Dendritic cell treated with granulocyte-macrophage colony-stimulating factor and Interleukin-4, amounts not matched to agents 40 ng/mL and 50 ng/mL, for 4 days (primary cell): Measurements from ENCODE around the gene FBXO9.
"Not testable (repeated sequence)": the region's sequence is repeated elsewhere in the genome, so short reads cannot be mapped to it uniquely, and the experiment has no call there.

Experiments
- H3K27ac Mint-ChIP-seq: one replicate; pipeline ENCODE4 v1.8.0; 2022; ENCODE audit warnings: mild to moderate bottlenecking, mixed read lengths
- H3K27me3 Mint-ChIP-seq: one replicate; pipeline ENCODE4 v1.8.0; 2022; ENCODE audit warnings: mild to moderate bottlenecking, mixed read lengths
- H3K36me3 Mint-ChIP-seq: one replicate; pipeline ENCODE4 v1.8.0; 2022; ENCODE audit warnings: low read depth, mixed read lengths
- H3K4me1 Mint-ChIP-seq: one replicate; pipeline ENCODE4 v1.8.0; 2022; ENCODE audit warnings: low read depth, mixed read lengths
- H3K4me3 Mint-ChIP-seq: one replicate; pipeline ENCODE4 v1.8.0; 2022; ENCODE audit warnings: mild to moderate bottlenecking, moderate library complexity, mixed read lengths
- H3K9me3 Mint-ChIP-seq: one replicate; pipeline ENCODE4 v1.8.0; 2022; ENCODE audit warnings: mixed read lengths
- intact Hi-C: fragments of 100-400 bp; cut with micrococcal nuclease; formaldehyde crosslinking; loops from one replicate; pipeline ENCODE4 v1.15.0; 2022

The FBXO9 gene

DNA sequence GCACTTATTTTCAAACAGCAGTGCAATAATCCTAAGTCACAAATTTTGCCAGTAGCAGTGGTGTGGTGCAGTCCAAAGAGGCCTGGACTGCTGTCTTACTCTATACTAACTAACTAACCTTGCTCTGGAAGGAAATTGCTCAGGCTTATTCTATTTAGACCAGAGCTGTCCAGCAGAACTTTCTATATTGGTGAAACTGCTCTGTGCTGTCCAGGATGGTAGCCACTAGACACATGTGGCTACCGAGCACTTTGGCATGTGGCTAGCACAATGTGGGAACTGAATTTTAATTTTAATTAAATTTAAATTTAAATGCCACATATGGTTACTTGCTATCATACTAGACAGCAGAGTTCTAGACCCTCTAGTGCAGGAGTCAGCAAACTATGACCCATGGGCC lies 27.1 kb upstream of the FBXO9 start:
- Mint-ChIP-seq H3K4me1 (peaks cover 6% of the 10 kb centered on the region), H3K9me3 (no peaks in the 10 kb centered on the region), H3K4me3 (no peak overlapping the region), H3K27me3 (no peaks in the 10 kb centered on the region), H3K27ac (no peak overlapping the region), H3K36me3 (peaks cover 59% of the 10 kb centered on the region)
- intact Hi-C loops, result no loop called here

DNA sequence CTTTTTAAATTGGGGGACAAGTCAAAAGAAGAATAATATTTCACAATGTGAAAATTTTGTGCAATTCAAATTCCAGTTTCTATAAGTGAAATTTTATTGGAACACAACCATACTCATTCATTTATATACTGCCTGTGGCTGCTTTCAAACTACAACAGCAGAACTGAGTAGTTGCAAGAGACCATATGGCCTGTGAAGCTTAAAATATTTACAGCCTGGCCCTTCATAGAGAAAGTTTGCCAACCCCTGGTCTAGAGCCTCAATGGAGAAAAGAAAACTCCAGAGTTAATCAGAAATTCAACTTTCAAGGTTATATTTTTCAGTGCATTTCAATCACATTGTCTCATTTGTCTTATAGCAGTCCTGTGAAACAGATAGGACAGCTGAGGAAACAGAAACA lies 26.6 kb upstream of the FBXO9 start:
- H3K9me3 Mint-ChIP-seq, result no peaks in the 10 kb centered on the region
- H3K36me3 Mint-ChIP-seq, result peaks cover 55% of the 10 kb centered on the region
- H3K27me3 Mint-ChIP-seq, result no peaks in the 10 kb centered on the region
- peaks cover 6% of the 10 kb centered on the region for H3K4me1 Mint-ChIP-seq
- intact Hi-C loops, result no loop called here
- no peak overlapping the region for H3K4me3 Mint-ChIP-seq
- H3K27ac Mint-ChIP-seq, result no peak overlapping the region

DNA sequence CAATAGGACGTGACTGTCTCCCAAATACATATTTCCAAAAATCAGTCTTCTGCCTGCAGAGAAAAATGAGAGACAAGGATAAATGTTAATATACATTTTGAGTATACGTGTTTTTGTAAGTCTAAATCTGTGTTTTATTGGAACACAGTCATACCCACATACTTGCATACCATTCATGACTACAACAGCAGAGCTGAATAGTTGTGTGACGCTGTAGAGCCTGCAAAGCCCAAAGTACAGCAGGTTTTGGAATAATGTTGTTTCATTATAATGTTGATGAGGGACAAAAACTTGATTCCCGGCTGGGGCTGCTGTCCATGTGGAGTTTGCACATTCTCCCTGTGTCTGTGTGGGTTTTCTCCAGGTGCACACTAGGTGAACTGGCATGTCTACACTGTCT lies 23.8 kb upstream of the FBXO9 start:
- intact Hi-C loops, result no loop called here
- peaks cover 38% of the 10 kb centered on the region for H3K36me3 Mint-ChIP-seq
- H3K4me1 Mint-ChIP-seq, result no peaks in the 10 kb centered on the region
- H3K4me3 Mint-ChIP-seq, result no peak overlapping the region
- no peaks in the 10 kb centered on the region for H3K9me3 Mint-ChIP-seq
- H3K27ac Mint-ChIP-seq, result no peak overlapping the region
- no peaks in the 10 kb centered on the region for H3K27me3 Mint-ChIP-seq

DNA sequence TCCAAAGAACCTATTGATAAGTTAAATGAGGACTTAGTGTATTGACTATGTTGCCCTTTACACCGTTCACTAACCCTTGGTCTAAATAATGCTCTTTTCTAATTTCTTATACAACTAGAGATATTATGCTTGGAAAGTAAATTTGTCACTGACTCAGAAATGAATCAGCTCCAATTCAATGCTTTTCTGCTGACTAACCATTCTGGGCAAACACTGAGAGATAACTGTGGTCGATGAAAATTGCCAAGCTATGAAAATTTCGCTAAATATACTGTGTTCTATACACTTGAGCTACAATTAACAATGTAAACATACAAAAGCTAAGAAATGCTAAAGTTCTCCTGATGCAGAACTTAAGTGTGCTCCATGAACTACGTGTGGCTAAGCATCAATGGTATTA lies 23.1 kb upstream of the FBXO9 start:
- H3K27ac Mint-ChIP-seq, result no peak overlapping the region
- H3K4me3 Mint-ChIP-seq, result no peak overlapping the region

DNA sequence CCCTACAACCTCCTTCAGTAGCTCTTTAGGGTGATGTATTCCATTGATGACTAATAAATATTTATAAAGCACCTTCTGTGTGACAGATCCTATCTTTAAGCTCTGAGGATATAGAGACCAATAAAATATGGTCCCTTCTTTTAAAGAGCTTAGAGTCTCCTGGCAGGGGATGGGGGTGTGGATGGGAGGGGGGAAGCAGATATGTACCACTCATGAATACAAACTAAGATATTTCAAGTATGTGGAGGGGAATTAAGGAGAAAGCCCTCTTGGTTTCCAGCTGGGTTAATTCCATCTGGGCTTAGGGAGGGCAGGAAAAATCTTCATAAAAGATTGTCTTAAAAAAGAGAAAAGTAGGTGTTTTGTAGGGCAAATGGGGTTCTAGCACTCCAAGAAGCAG lies 21.6 kb upstream of the FBXO9 start:
- no peaks in the 10 kb centered on the region for H3K9me3 Mint-ChIP-seq
- peaks cover 28% of the 10 kb centered on the region for H3K36me3 Mint-ChIP-seq
- no peak overlapping the region for H3K4me3 Mint-ChIP-seq
- H3K27me3 Mint-ChIP-seq, result peaks cover 4% of the 10 kb centered on the region
- peaks cover 9% of the 10 kb centered on the region for H3K4me1 Mint-ChIP-seq
- intact Hi-C loops, result no loop called here
- no peak overlapping the region for H3K27ac Mint-ChIP-seq

More for the DNA sequence above, 23.1 kb upstream of the FBXO9 start:
- Mint-ChIP-seq H3K9me3 (no peaks in the 10 kb centered on the region), H3K4me1 (no peaks in the 10 kb centered on the region), H3K27me3 (peaks cover 4% of the 10 kb centered on the region), H3K36me3 (peaks cover 34% of the 10 kb centered on the region)
- intact Hi-C loops, result no loop called here

DNA sequence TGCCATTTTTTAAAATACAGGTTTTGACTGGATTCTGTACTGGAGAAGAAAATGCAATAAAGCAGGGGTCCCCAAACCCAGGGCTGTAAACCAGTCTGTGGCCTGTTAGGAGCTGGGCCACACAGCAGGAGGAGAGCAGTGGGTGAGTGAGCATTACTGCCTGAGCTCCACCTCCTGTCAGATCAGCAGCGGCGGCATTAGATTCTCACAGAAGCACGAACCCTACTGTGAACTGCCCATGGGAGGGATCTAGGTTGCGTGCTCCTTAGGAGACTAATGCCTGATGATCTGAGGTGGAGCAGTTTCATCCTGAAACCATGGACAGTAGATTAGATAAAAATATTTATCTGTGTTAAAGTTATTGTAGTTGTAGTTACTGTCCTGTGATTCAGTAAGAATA lies 21.1 kb upstream of the FBXO9 start:
- intact Hi-C loops, result no loop called here
- Mint-ChIP-seq H3K36me3 (peaks cover 23% of the 10 kb centered on the region), H3K9me3 (no peaks in the 10 kb centered on the region), H3K4me1 (peaks cover 14% of the 10 kb centered on the region), H3K27ac (no peak overlapping the region), H3K27me3 (peaks cover 4% of the 10 kb centered on the region), H3K4me3 (no peak overlapping the region)

DNA sequence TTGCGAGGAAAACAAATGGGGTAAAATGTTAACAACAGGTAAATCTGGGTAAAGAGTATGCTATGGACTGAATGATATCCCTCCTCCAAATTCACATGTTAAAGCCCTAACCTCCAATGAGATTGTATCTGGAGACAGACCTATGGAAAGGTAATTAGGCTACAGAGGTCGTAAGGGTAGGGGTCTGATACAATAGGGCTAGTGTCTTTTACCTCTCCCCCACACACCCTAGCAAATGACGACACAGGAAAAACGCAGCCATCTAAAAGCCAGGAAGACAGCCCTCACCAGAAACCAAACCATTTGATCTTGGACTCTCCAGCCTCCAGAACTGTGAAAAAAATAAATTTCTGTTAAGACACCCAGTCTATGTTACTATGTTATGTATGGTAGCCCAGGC lies 20.6 kb upstream of the FBXO9 start:
- peaks cover 18% of the 10 kb centered on the region for H3K36me3 Mint-ChIP-seq
- H3K4me3 Mint-ChIP-seq, result no peak overlapping the region
- no peaks in the 10 kb centered on the region for H3K9me3 Mint-ChIP-seq
- H3K27me3 Mint-ChIP-seq, result peaks cover 4% of the 10 kb centered on the region
- intact Hi-C loops, result no loop called here
- H3K27ac Mint-ChIP-seq, result no peak overlapping the region
- H3K4me1 Mint-ChIP-seq, result peaks cover 14% of the 10 kb centered on the region

DNA sequence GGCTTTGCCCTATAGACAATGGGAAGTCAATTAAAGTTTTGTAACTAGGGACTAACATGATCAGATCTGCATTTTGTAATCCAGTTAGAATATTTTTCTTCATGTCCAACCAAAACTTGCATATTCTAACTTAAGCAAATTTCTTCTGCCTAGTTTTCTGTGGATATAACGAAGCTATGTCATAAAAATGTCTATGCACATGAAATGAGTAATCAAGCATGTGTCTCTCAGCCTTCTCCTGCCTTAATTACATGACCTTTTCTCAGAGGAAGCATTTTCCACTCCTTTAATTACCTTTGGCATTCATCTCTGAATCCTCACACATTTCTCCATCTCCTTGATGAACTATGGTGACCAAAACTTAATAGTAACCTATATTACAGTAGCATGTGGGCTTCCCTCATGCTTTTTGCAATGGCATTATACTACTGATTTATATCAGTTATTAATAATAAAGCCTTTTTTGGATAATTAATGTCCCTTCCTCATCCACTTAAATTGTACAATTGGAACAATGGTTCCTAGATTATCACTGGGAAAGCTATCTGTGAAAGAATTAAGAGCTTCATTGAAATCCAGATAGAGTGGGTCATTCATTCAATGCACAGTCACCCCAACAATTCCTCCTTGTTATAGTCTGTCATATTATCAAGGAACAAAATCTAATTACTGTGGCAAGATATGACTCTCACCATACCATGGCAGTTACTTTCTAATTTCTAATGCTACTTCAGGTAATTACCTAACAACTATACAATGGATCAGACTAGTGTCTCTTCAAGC lies 19.1 kb upstream of the FBXO9 start:
- Mint-ChIP-seq H3K4me1 (peaks cover 14% of the 10 kb centered on the region), H3K4me3 (no peak overlapping the region), H3K9me3 (no peaks in the 10 kb centered on the region), H3K36me3 (peaks cover 4% of the 10 kb centered on the region), H3K27ac (no peak overlapping the region), H3K27me3 (peaks cover 4% of the 10 kb centered on the region)
- intact Hi-C loops, result no loop called here

DNA sequence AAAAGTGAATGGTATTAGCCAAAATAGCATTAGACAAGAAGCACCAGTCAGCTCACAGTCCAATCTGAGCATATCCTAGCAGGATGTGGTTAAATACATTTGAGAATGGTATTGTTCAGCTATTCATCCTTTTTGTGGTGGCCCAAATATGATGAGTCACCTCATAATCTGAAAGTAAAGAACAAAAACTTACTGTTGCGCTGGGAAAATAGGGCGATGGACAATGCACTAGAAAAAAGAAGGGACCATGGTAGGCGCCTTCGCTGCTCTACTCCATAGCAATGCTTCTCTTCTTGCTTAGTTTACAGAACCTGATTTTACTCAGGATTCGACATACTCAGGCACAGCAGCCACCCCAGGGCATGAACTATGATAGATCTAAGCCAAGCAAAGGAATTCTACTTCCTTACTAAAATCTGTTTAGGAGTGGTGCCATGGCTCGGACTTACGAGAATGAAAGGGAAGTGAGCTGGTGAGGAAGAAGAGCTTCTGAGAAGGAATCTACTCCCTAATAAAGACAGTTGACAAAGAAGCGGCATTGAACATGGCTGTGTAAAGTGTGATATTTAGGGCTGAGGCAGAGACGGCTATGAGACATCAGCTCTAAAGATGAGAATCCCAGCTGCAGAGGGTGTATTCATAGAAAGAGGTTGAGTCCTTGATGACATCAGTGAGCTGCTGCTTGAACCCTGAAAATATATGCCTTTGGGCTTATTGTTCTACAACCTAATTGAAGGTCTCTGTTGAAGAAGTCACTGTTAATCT lies 16.6 kb upstream of the FBXO9 start:
- H3K27ac Mint-ChIP-seq, result peak overlapping the region; percentile 63
- intact Hi-C loops, result no loop called here
- peaks cover 13% of the 10 kb centered on the region for H3K36me3 Mint-ChIP-seq
- peaks cover 14% of the 10 kb centered on the region for H3K4me1 Mint-ChIP-seq
- peak overlapping the region; percentile 53 for H3K4me3 Mint-ChIP-seq
- H3K9me3 Mint-ChIP-seq, result no peaks in the 10 kb centered on the region
- H3K27me3 Mint-ChIP-seq, result peaks cover 4% of the 10 kb centered on the region

DNA sequence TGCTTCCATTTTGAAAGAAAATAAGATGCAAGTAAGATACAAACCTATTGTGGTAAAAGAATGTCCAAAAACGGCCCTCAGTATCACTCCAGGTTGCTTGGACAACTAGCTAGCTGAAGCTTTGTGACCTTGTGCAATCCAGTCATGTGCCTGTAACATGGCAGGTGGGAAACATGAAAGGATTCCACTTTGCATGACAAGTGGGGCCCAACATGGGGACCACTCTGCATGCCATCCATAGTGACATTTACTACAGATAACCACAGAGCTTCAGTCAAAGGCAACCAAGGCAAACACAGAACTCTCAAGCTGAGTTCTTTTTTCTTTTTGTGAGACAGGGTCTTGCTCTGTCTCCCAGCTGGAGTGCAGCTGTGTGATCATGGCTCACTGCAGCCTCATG lies 15.8 kb upstream of the FBXO9 start:
- Mint-ChIP-seq H3K9me3 (no peaks in the 10 kb centered on the region), H3K27me3 (peaks cover 4% of the 10 kb centered on the region), H3K27ac (no peak overlapping the region), H3K4me3 (no peak overlapping the region), H3K36me3 (peaks cover 13% of the 10 kb centered on the region), H3K4me1 (peaks cover 14% of the 10 kb centered on the region)
- intact Hi-C loops, result no loop called here

DNA sequence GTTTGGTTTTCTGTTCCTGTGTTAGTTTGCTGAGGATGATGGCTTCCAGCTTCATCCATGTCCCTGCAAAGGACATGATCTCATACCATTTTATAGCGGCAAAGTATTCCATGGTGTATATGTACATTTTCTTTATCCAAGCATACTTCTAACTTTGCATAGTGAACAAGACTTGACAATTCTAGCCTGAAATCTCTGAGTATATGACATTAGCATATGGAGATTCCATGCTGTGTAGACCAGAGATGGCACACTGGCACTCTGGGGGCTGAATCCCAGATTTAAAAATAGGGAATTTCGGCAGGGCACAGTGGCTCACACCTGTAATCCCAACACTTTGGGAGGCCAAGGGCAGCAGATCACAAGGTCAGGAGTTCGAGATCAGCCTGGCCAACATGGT lies 13.1 kb upstream of the FBXO9 start:
- Mint-ChIP-seq H3K4me1 (peaks cover 26% of the 10 kb centered on the region), H3K36me3 (peaks cover 13% of the 10 kb centered on the region)
- H3K9me3 Mint-ChIP-seq, H3K27ac Mint-ChIP-seq, H3K4me3 Mint-ChIP-seq, H3K27me3 Mint-ChIP-seq, intact Hi-C loops: not testable (repeated sequence)

DNA sequence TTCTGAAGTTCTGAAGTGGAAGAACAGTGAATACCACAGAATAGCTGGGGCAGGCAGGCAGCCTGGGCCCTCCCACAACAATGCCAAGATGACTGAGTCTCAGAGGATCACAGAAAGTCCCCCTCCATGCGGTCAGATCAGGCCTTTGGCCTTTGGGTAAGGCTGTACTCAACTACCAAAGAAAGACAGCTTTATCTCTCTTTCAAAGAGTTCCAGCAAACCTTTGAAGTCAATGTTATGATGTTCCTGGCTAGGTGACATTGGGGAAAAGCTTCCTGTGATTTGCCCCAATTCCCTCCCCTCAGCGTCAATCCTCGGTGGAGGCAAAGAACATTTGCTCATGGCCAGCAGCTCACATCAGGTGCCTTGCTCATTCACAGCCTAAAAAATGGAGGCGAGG lies 10.7 kb upstream of the FBXO9 start:
- Mint-ChIP-seq H3K27me3 (no peaks in the 10 kb centered on the region), H3K4me1 (peaks cover 26% of the 10 kb centered on the region), H3K36me3 (peaks cover 13% of the 10 kb centered on the region), H3K4me3 (no peak overlapping the region), H3K27ac (no peak overlapping the region), H3K9me3 (no peaks in the 10 kb centered on the region)
- intact Hi-C loops, result no loop called here

DNA sequence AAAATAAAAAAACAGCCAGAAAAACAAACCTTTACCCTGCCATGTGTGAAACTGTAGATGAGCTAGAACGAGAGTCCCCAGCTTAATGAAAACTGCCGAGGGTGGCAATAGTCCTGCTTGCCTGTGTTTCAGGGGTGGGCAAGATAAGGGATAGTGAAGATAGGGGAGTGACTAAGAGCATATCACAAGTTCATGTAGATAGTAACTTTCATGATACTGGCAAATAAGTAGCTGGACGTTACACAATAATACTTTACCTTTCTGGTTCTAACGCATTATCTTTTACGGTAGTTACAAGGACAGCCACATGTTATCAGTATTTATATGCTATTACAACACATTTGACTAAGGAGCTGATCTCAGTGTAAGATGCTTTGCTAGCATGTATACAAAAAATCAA lies 9.3 kb upstream of the FBXO9 start:
- Mint-ChIP-seq H3K4me3 (no peak overlapping the region), H3K36me3 (peaks cover 13% of the 10 kb centered on the region), H3K27me3 (no peaks in the 10 kb centered on the region), H3K9me3 (no peaks in the 10 kb centered on the region), H3K4me1 (peaks cover 40% of the 10 kb centered on the region), H3K27ac (no peak overlapping the region)
- intact Hi-C loops, result no loop called here

DNA sequence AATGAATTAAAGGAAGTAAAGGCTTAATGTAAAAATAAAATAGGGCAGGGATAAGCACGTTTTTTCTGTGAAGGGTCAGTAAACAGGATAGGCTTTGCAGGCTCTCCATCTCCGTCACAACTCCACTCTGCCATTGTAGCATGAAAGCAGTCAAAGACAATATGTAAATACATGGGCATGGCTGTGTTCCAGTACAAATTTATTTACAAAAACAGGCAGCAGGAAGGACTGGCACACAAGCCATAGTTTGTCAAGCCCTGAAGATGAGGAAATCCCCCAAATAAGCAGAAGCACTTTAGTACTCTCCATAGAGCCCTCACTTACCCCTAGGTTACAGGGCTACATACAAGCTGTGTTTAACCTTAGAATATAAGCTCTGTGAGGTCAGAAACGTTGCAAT lies 8.9 kb upstream of the FBXO9 start:
- Mint-ChIP-seq H3K4me3 (no peak overlapping the region), H3K9me3 (no peaks in the 10 kb centered on the region), H3K27ac (no peak overlapping the region), H3K36me3 (peaks cover 14% of the 10 kb centered on the region), H3K27me3 (no peaks in the 10 kb centered on the region), H3K4me1 (peaks cover 41% of the 10 kb centered on the region)
- intact Hi-C loops, result no loop called here
